NCI-H146 treated with DMSO at 0.1 percent for 48 hours (cell line): ENCODE results near the gene ETFDH.
"Not testable (repeated sequence)": the region's sequence is repeated elsewhere in the genome, so short reads cannot be mapped to it uniquely, and the experiment has no call there.

Experiments used
- DNase-seq: peaks from one replicate; lab custom pipeline; 2025; ENCODE audit not compliant: unreplicated experiment; lab: John Stamatoyannopoulos, UW

The ETFDH gene

GRCh38 chr4:158676076-158676475 is 4.0 kb downstream of the ETFDH start:
- DNase-seq, result no peak

GRCh38 chr4:158678767-158679166 is 6.7 kb downstream of the ETFDH start:
- DNase-seq, result no peak

GRCh38 chr4:158681629-158682028 is 9.5 kb downstream of the ETFDH start:
- no peak for DNase-seq

GRCh38 chr4:158682066-158682465 is 10.0 kb downstream of the ETFDH start:
- no peak for DNase-seq

- DNase-seq, result no peak
Observed at GRCh38 chr4:158688813-158689212, 16.7 kb downstream of the ETFDH start.

- DNase-seq, result no peak
Observed at GRCh38 chr4:158704274-158704673, 32.2 kb downstream of the ETFDH start.

- DNase-seq, result no peak
Observed at GRCh38 chr4:158710814-158711213, 38.7 kb downstream of the ETFDH start.

- not testable (repeated sequence) for DNase-seq
Observed at GRCh38 chr4:158712622-158713021, 40.5 kb downstream of the ETFDH start.

- no peak for DNase-seq
Observed at GRCh38 chr4:158714937-158715336, 42.8 kb downstream of the ETFDH start.

- DNase-seq, result no peak
Observed at GRCh38 chr4:158715802-158716201, 43.7 kb downstream of the ETFDH start.

- DNase-seq, result no peak
Observed at GRCh38 chr4:158721680-158722079, 49.6 kb downstream of the ETFDH start.

- DNase-seq, result peak; percentile 9
Observed at GRCh38 chr4:158722291-158722916, 50.3 kb downstream of the ETFDH start.

- DNase-seq, result peak; percentile 59
Observed at GRCh38 chr4:158722917-158723793, 51.1 kb downstream of the ETFDH start, which contains the start of gene PPID. TSS of gene PPID (minus strand) at chr4:158723396. CDS start at chr4:158723288, 108 bp downstream.

GRCh38 chr4:158724637-158725036 is 52.5 kb downstream of the ETFDH start:
- DNase-seq, result no peak

- DNase-seq, result no peak
Observed at GRCh38 chr4:158726633-158727032, 54.5 kb downstream of the ETFDH start.

- no peak for DNase-seq
Observed at GRCh38 chr4:158728236-158728635, 56.1 kb downstream of the ETFDH start.

GRCh38 chr4:158729716-158730559 is 57.8 kb downstream of the ETFDH start:
- DNase-seq, result peak; percentile 25

- no peak for DNase-seq
Observed at GRCh38 chr4:158738866-158739265, 66.8 kb downstream of the ETFDH start.

- no peak for DNase-seq
Observed at GRCh38 chr4:158739600-158739999, 67.5 kb downstream of the ETFDH start.

- DNase-seq, result peak; percentile 19
Observed at GRCh38 chr4:158741326-158742021, 69.4 kb downstream of the ETFDH start.

GRCh38 chr4:158746537-158746936 is 74.4 kb downstream of the ETFDH start:
- not testable (repeated sequence) for DNase-seq
